Measurements from ENCODE around the gene CAVIN4.

Gene CAVIN4

DNA sequence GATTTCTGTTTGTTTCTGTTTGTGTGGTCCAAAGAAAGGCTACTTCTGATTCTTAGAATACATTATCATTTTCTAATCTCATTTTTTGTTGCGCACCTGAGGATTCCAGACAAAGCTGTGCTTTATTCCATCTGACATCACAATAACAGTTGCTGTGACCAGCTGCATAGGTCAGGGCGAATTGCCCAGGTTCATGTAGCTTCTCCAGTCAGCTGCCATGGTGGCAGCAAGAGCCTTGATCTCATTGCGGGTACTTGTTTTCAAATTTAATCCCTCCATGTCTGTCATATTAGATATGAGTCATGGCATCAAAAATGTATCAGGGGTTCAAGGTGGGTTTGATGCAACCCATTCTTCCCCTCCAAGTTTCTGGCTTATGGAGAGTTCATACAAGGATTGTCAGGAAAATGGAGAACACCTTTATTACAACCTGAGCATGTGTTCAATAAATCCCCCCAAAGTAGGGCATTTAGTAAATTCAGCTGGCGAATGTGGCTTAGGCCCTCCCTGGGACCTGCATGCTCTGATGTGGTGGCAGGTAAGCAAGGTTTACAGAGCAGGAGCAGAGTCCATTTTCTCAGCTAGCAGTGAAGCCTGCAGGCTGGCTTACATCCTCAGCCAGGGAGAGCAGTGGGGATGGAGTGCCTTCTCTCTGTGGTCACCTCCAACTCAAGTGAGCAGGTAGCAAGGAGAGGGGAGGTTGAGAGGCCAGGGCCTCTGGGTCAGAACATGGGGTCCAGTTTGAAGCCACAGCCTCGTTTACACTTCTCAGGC, 13.9 kb downstream of the CAVIN4 start:
- Histone ChIP-seq H3K36me3 (peaks cover 5% of the 10 kb centered on the region), H3K27me3 (ENCODE audit: insufficient read depth, low read depth, severe bottlenecking) (no peaks in the 10 kb centered on the region), H3K27ac (no peak overlapping the region), H3K4me3 (ENCODE audit: low read depth, low read length) (no peak overlapping the region), H3K9me3 (ENCODE audit: severe bottlenecking) (no peaks in the 10 kb centered on the region)
- TF ChIP-seq, protein P1, sequence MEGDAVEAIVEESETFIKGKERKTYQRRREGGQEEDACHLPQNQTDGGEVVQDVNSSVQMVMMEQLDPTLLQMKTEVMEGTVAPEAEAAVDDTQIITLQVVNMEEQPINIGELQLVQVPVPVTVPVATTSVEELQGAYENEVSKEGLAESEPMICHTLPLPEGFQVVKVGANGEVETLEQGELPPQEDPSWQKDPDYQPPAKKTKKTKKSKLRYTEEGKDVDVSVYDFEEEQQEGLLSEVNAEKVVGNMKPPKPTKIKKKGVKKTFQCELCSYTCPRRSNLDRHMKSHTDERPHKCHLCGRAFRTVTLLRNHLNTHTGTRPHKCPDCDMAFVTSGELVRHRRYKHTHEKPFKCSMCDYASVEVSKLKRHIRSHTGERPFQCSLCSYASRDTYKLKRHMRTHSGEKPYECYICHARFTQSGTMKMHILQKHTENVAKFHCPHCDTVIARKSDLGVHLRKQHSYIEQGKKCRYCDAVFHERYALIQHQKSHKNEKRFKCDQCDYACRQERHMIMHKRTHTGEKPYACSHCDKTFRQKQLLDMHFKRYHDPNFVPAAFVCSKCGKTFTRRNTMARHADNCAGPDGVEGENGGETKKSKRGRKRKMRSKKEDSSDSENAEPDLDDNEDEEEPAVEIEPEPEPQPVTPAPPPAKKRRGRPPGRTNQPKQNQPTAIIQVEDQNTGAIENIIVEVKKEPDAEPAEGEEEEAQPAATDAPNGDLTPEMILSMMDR (IDR thresholded peaks at IDR 0.05; ENCODE audit: low read depth, low read length) = no peak
- DNase-seq = no peak

DNA sequence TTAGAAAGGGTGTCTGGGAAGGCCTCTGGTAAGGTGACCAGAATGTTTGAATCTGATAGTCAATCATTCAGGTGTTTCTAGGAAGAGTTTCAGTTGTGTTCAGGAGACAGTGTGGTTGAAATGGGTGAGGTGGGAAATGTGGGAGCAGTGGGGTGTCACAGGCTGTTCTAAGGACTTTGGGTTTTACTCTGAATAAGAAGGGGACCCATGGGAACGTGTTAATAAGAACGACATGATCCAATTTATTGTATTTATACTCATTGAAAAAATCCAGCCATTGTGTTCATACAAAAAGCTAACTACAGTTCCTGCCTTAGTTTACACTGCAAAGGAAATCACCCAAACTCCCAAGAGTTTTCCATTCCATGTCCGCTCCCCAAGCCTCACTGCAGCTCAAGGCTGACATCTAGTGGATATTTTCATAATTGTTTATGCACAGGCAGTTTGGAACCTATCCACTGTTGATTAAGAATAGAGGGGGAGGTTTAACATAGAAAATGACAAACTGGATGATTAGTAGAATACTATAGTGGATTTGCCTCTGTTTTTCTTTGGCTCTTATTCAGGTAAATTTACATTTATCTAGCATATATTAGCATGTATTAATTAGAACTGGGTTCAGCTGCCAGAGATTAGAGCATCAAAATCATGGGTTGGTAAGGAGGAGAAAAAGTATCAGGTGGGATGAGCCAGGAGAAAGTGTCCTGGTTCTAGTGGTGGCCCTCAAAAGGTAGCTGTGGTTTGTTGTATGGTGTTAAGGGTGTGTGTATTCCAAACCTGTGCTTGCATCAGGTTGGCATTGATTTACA, 17.7 kb downstream of the CAVIN4 start:
- no peak overlapping the region for H3K27ac ChIP-seq
- no peaks in the 10 kb centered on the region for H3K36me3 ChIP-seq
- H3K9me3 ChIP-seq (ENCODE audit: severe bottlenecking) = no peaks in the 10 kb centered on the region
- TF ChIP-seq, protein P1 (IDR thresholded peaks at IDR 0.05; ENCODE audit: low read depth, low read length) = peak; percentile 66
- DNase-seq = peak; percentile 56
- H3K4me3 ChIP-seq (ENCODE audit: low read depth, low read length) = no peak overlapping the region
- no peaks in the 10 kb centered on the region for H3K27me3 ChIP-seq (ENCODE audit: insufficient read depth, low read depth, severe bottlenecking)

DNA sequence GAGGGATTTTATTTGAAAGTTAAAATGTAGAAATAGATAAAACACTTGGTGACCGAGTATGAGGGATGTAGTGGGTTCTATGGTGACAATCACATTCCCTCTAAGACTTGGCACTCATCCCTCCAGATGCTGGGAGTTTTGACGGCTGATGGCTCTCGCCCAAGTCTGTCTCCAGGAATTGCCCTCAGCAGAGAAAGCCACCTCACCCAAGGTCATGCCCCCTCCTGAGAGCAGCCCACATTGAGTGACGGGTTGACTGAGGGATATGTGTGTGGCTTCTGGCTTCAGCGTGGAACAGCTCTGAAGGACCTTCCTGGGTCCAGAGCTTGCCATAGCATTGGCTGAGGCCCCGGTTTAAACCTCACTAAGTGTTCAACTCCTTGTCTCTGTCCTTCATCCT, 19.4 kb downstream of the CAVIN4 start:
- no peak for DNase-seq
- H3K9me3 ChIP-seq (ENCODE audit: severe bottlenecking) = no peaks in the 10 kb centered on the region
- H3K36me3 ChIP-seq = no peaks in the 10 kb centered on the region
- no peaks in the 10 kb centered on the region for H3K27me3 ChIP-seq (ENCODE audit: insufficient read depth, low read depth, severe bottlenecking)
- H3K4me3 ChIP-seq (ENCODE audit: low read depth, low read length) = no peak overlapping the region
- H3K27ac ChIP-seq = no peak overlapping the region
- TF ChIP-seq, protein P1 (IDR thresholded peaks at IDR 0.05; ENCODE audit: low read depth, low read length) = no peak

DNA sequence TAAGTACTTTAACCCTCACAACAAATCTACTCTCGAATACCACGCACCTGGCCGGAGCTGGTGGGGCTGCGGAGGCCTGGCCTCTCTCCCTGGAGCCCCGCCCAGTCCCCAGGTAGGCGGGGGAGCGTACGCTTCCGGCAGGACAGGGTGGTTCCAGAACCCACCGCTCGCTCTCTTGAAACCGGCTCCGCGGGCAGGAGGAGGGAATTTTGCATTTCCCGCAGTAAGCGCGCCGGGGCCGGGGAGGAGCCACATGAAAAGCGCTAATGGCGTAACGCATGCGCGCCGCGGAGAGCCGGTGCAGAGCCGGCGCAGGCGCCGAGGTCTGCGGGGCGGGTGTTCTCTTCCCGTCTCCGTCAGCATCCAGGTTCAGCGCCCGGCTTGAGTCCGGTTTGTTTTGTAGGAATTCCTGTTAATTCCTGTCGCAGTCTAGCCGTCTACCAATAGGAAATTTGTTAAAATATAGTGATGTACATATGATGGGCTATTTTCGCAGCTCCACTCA, 20.8 kb downstream of the CAVIN4 start:
- H3K36me3 ChIP-seq = no peaks in the 10 kb centered on the region
- TF ChIP-seq, protein P1 (IDR thresholded peaks at IDR 0.05; ENCODE audit: low read depth, low read length) = no peak
- H3K27ac ChIP-seq = peak overlapping the region; percentile 21
- peak; percentile 97 for DNase-seq
- no peaks in the 10 kb centered on the region for H3K9me3 ChIP-seq (ENCODE audit: severe bottlenecking)
- peak overlapping the region; percentile 73 for H3K4me3 ChIP-seq (ENCODE audit: low read depth, low read length)
- no peaks in the 10 kb centered on the region for H3K27me3 ChIP-seq (ENCODE audit: insufficient read depth, low read depth, severe bottlenecking)

DNA sequence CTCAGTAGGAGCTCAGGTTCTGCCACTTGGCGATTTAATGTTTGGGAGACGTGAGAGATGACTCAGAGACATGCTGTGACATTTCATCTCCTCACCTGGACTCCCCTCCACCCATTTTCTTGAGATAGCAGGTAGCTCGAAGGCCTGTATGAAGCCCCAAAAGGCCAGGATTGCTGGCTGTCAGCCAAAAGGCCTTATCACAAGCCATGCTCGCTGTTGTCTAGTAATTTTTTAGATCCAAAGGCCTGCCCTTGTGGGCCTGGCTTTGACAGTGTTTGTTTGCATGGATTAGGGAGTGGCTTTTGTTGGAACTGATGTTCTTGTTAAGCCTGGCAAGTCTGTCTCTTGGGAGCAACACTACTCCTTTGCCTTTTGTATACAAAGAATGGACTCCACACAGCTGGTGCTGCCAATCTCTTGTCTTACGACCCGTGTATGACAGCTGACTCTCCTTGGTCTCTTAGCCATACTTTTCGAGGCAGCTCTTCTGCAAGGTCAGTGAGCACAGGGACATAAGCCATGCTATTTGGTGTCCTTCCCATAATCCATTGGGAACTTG, 22.7 kb downstream of the CAVIN4 start:
- H3K27ac ChIP-seq = no peak overlapping the region
- no peak for DNase-seq
- no peak overlapping the region for H3K4me3 ChIP-seq (ENCODE audit: low read depth, low read length)
- no peaks in the 10 kb centered on the region for H3K27me3 ChIP-seq (ENCODE audit: insufficient read depth, low read depth, severe bottlenecking)
- H3K36me3 ChIP-seq = no peaks in the 10 kb centered on the region
- TF ChIP-seq, protein P1 (IDR thresholded peaks at IDR 0.05; ENCODE audit: low read depth, low read length) = no peak
- no peaks in the 10 kb centered on the region for H3K9me3 ChIP-seq (ENCODE audit: severe bottlenecking)

Measured in WERI-Rb-1 (cell line).